BLaER1 (cell line): ENCODE data around the gene SLIT3.

Source experiments
- H3K27ac ChIP-seq: shearing (Covaris generic); formaldehyde crosslinking; 2 replicates; pipeline ENCODE4 v1.8.1; 2022
- H3K27me3 ChIP-seq: shearing (Covaris generic); formaldehyde crosslinking; 2 replicates; pipeline ENCODE4 v1.8.1; 2022
- H3K36me3 ChIP-seq: shearing (Covaris generic); formaldehyde crosslinking; 2 replicates; pipeline ENCODE4 v1.8.1; 2022
- H3K4me1 ChIP-seq: shearing (Covaris generic); formaldehyde crosslinking; 2 replicates; pipeline ENCODE4 v1.8.1; 2022
- H3K4me2 ChIP-seq: shearing (Covaris generic); formaldehyde crosslinking; 2 replicates; pipeline ENCODE4 v1.8.1; 2022
- H3K4me3 ChIP-seq: shearing (Covaris generic); formaldehyde crosslinking; 2 replicates; pipeline ENCODE4 v1.8.1; 2022
- H3K9ac ChIP-seq: shearing (Covaris generic); formaldehyde crosslinking; 2 replicates; pipeline ENCODE4 v1.8.1; 2022
- H3K9me3 ChIP-seq: shearing (Covaris generic); formaldehyde crosslinking; 2 replicates; pipeline ENCODE4 v1.8.1; 2022
- H4K20me1 ChIP-seq: shearing (Covaris generic); formaldehyde crosslinking; 2 replicates; pipeline ENCODE4 v1.8.1; 2022
- Cebpa-rat ChIP-seq: shearing (Covaris generic); IDR thresholded peaks from 2 replicates; pipeline ENCODE4 v1.8.1; 2022

Gene SLIT3

DNA sequence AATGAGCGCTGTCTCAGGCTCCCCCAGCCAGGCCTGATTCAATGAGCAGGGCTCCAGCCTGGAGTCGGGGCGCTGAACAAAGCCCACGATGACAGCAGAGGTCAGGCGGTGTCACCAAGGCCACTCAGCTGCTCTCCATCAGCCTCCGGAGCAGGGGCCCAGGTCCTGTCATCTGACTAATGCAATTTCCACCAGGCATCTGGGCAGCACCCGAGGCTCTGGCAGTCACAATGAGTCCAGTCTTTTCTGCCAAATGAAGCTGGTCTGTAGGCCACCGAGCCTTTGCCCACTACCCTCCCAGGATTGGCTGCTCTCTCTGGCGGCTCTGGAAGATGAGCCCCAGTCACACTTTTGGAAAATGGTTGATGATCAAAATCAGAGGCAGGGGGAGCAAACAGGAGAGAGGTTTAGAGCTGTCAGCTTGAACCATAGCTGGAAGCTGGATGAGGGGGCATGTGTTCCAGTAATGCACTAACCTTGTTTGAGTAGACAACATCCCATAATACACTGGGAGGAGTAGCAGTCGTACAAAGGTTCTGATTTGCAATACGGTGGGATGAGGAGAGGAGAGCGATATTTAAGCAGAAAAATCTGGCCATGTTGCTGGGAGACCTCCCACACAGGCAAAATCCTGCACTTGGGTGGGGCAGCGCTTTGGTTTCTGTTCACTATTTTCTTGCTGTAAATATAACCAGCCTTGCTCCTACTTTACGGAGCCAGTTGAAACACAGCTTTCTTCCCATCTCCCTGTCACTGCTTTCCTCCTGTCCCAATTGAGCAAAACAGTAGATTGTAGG is 415.4 kb downstream of the SLIT3 start:
- H3K27me3 ChIP-seq = no peaks in the 10 kb centered on the region
- H3K4me3 ChIP-seq = no peak overlapping the region
- H4K20me1 ChIP-seq = no peaks in the 10 kb centered on the region
- no peaks in the 10 kb centered on the region for H3K36me3 ChIP-seq
- no peak overlapping the region for H3K27ac ChIP-seq
- no peak overlapping the region for H3K9ac ChIP-seq
- H3K9me3 ChIP-seq = no peaks in the 10 kb centered on the region
- H3K4me1 ChIP-seq = peaks cover 33% of the 10 kb centered on the region
- H3K4me2 ChIP-seq = no peak overlapping the region
- TF ChIP-seq Cebpa-rat = no peak

DNA sequence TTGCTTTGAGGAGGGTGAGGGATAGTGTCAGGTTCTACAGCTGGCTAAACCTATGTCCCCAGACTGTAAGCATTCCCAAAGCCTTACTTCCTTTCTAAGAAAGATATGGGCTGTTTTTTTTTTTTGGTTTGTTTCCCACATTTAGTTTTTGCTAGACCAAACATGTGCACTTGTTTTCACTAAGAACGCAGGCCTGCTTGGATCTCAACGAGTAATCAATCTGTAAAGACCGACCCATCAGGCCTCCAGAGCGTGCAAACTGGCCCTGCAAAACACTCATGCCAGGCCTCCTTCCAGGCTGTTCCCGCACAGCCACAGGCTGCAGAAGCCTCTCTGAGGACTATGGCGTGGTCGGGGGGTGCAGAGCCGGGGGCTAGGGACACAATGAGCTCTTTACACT is 416.9 kb downstream of the SLIT3 start:
- H3K9me3 ChIP-seq = no peaks in the 10 kb centered on the region
- no peaks in the 10 kb centered on the region for H3K36me3 ChIP-seq
- H3K4me2 ChIP-seq = no peak overlapping the region
- no peak overlapping the region for H3K27ac ChIP-seq
- H3K27me3 ChIP-seq = no peaks in the 10 kb centered on the region
- H3K4me1 ChIP-seq = peaks cover 48% of the 10 kb centered on the region
- no peaks in the 10 kb centered on the region for H4K20me1 ChIP-seq
- H3K4me3 ChIP-seq = no peak overlapping the region
- no peak for TF ChIP-seq Cebpa-rat
- no peak overlapping the region for H3K9ac ChIP-seq

DNA sequence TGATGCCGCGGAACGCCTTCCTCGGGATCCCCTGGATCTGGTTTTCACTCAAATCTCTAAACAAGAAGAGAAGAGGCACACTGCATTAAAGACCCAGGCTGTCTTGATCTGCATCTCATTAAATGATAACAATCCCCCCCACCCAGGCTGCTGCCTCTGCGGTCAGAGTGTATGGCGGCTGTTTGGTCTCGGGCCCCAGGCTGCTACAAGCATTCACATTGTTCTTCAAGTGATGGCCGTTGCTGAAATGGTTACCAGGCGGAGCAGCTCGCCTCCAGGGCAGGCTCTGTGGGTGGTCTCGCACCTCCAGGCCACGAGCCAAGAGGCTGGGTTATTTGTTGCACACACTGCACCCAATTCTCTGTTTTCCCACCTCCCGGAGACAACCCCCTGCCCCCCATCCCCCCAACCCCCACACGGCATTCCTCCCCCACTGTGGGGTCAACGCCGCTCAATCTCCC is 417.6 kb downstream of the SLIT3 start:
- Histone ChIP-seq H3K4me2 (no peak overlapping the region), H3K9me3 (no peaks in the 10 kb centered on the region), H3K4me1 (peaks cover 55% of the 10 kb centered on the region), H3K4me3 (no peak overlapping the region), H3K36me3 (no peaks in the 10 kb centered on the region), H3K27me3 (no peaks in the 10 kb centered on the region), H3K27ac (no peak overlapping the region), H3K9ac (no peak overlapping the region), H4K20me1 (no peaks in the 10 kb centered on the region)
- no peak for TF ChIP-seq Cebpa-rat

DNA sequence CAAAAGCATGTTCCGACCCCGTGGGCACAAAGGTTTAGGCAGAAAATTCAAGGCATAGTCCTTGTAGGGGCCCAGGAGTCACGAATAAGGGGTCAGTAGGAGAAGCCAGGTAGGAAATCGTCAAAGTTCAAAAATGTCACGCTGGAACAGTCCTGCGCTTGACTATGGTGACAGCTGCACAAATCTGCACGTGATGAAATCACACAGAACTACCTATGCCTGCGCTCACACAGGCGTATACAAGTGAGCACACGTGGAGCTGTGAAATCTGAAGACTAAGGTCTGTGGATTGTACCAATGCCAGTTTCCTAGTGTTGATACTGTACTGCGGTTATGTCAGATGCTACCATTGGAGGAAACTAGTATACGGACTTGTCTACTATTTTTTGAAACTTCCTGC is 418.7 kb downstream of the SLIT3 start:
- Histone ChIP-seq H3K36me3 (no peaks in the 10 kb centered on the region), H3K4me3 (no peak overlapping the region), H3K4me2 (peak overlapping the region; percentile 80), H3K4me1 (peaks cover 66% of the 10 kb centered on the region), H3K9me3 (no peaks in the 10 kb centered on the region), H3K9ac (no peak overlapping the region), H3K27ac (no peak overlapping the region), H4K20me1 (no peaks in the 10 kb centered on the region), H3K27me3 (no peaks in the 10 kb centered on the region)
- no peak for TF ChIP-seq Cebpa-rat

DNA sequence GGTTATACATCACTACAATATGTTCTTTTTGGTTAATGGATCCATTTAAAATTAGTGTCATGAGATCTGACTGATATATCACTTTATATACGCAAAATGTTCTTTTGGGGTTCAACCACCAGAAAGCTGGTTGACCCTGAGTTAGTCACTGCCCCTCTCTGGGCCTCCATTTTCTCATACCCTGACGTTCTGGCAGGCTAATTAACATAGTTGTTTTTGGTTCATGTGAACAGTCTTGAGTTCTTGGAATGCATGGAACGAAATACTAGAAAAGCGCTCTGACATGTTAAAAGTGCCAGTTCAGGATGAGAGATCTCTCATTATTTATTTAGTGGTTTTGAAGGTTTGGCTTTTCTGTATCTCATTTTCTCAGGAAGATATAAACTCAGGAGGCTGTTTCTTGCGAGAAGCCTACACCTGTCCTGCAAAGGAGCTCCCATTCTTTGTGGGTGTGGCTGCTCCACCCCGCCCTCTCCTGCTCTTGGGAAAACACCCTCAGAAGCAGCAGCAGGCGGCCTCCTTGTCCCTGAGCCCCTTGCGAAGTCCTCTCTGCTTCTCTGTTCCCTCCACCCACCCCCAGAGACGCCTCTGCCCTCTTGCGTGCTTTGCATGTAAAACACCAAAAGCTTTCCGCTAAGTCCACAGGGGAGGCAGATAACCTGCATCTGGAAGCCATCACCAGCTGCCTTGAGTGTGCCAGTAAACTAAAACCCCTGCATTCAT is 419.4 kb downstream of the SLIT3 start:
- Histone ChIP-seq H3K27ac (no peak overlapping the region), H3K4me3 (no peak overlapping the region), H3K9me3 (no peaks in the 10 kb centered on the region), H3K4me2 (peak overlapping the region; percentile 80), H4K20me1 (no peaks in the 10 kb centered on the region), H3K27me3 (no peaks in the 10 kb centered on the region), H3K9ac (no peak overlapping the region), H3K36me3 (no peaks in the 10 kb centered on the region), H3K4me1 (peaks cover 69% of the 10 kb centered on the region)
- no peak for TF ChIP-seq Cebpa-rat

DNA sequence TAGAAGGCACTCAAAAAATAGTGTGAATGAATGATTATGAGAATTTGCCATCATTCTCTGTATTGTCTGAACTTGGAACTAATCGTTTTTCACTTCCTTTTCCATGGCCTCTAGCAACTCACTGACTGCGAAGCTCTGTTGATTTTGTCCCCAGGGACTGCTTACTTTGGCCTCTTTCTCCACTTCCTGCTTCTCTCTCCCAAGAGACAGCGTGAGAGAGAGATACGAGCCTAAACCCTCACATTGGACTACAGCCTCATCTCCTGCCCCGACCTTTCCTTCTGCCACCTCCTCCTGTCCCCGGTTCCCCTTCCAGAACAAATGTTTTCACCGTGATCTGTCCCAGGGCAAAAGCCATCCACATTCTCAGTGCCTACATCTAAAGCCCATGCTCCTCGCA is 421.0 kb downstream of the SLIT3 start:
- Histone ChIP-seq H4K20me1 (no peaks in the 10 kb centered on the region), H3K9me3 (no peaks in the 10 kb centered on the region), H3K4me1 (peaks cover 72% of the 10 kb centered on the region), H3K9ac (peak overlapping the region; percentile 17; the same call in 1 of the 2 replicates), H3K4me3 (peak overlapping the region; percentile 19; the same call in 1 of the 2 replicates), H3K4me2 (peak overlapping the region; percentile 80), H3K27me3 (no peaks in the 10 kb centered on the region), H3K27ac (peak overlapping the region; percentile 75), H3K36me3 (no peaks in the 10 kb centered on the region)
- TF ChIP-seq Cebpa-rat = no peak

DNA sequence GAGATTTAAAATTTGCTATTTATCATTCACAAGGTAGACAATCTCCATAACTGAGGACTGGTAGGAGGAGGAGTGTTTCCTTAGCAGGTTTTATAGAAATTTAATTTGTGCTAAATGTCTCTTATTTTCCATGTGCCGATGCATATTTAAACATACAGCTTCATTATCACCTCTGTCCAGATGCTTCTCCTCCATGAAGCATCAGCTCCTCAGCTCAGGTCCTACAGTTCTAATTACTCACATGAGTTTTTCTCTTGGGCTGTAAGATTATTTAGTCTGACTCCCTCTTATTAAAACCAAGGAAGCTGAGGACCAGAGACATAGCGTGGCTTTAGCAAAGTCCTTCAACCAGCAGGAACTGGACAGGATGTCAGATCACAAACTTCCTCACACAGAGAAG is 421.6 kb downstream of the SLIT3 start:
- no peak overlapping the region for H3K4me3 ChIP-seq
- peak overlapping the region; percentile 75 for H3K27ac ChIP-seq
- H4K20me1 ChIP-seq = no peaks in the 10 kb centered on the region
- H3K36me3 ChIP-seq = no peaks in the 10 kb centered on the region
- H3K9me3 ChIP-seq = no peaks in the 10 kb centered on the region
- H3K27me3 ChIP-seq = no peaks in the 10 kb centered on the region
- H3K4me2 ChIP-seq = peak overlapping the region; percentile 80
- peak overlapping the region; percentile 17; the same call in 1 of the 2 replicates for H3K9ac ChIP-seq
- peaks cover 72% of the 10 kb centered on the region for H3K4me1 ChIP-seq
- TF ChIP-seq Cebpa-rat = no peak

DNA sequence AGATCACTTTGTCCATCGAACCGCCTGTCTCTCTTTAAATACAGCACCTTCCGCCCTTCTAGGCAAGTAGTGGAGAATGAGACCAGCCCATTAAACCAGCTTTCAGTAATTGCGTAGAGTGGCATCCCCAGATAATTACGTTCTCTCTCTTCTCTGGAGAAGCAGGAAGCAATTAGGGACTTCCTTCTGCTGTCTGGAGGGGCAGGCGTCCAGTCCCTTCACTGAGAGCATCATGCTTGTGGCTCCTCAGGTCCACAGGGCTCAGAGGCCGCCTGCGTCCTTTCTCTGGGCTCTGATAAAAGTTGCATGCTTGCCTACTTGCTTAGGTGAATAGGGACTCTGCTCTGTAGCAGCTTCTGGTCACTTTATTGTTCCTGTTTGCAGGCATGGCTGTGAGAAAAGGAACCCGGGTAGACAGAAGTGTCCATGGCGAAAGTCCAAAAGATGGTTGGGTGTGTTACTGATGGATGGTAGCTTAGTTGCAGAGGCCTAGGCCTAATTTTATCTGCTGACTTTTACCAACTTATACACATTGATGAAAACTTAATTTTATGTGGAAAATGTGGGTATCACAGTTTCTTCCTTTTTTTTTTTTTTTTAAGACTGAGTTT is 422.7 kb downstream of the SLIT3 start:
- Histone ChIP-seq H3K27ac (peak overlapping the region; percentile 49; the same call in 1 of the 2 replicates), H3K36me3 (no peaks in the 10 kb centered on the region), H3K4me2 (peak overlapping the region; percentile 80), H3K9ac (no peak overlapping the region), H3K9me3 (no peaks in the 10 kb centered on the region), H4K20me1 (no peaks in the 10 kb centered on the region), H3K27me3 (no peaks in the 10 kb centered on the region), H3K4me1 (peaks cover 72% of the 10 kb centered on the region), H3K4me3 (no peak overlapping the region)
- TF ChIP-seq Cebpa-rat = no peak

DNA sequence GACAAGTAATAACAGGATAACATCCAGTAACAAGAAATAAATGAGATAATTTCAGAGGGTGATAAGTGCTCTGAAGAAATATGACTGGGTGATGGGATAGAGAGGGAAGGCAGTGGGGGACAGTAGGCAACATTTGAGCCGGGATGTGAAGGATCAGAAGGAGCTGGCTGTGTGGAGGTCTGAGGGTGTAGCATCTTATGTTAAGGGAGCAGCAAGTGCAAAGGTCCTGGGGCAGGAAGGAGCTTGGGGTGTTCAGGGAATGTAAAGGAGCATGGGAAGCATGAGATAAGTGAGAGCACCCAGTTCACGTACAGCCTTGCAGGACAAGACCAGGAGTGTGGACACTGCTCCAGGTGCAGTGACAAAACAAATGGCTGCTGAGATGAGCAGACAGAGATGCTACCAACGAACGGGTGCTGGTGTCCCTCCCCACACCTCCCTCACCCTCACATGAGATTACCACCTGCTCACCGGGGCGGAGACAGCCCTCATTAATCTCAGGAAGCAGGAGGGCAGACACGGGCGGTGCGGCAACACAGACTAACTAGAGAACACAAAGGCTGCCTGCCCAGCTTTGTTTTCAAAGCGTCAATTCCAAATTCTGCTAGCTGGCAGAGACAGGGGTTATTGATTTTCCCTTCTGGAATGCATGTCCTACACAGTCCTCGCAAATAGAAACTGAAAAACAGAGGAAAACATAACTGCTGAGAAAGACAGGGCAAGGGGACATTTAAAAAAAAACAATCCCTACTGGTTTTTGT is 423.6 kb downstream of the SLIT3 start:
- Histone ChIP-seq H4K20me1 (no peaks in the 10 kb centered on the region), H3K9me3 (no peaks in the 10 kb centered on the region), H3K27ac (peak overlapping the region; percentile 49; the same call in 1 of the 2 replicates), H3K36me3 (no peaks in the 10 kb centered on the region), H3K4me2 (peak overlapping the region; percentile 80), H3K4me3 (no peak overlapping the region), H3K27me3 (no peaks in the 10 kb centered on the region), H3K9ac (peak overlapping the region; percentile 3; the same call in 1 of the 2 replicates), H3K4me1 (peaks cover 63% of the 10 kb centered on the region)
- TF ChIP-seq Cebpa-rat = no peak
